GM18526 (cell line): ENCODE results near the gene KIF3A.

Experiments used
- POLR2A ChIP-seq: IDR thresholded peaks from 3 replicates; pipeline ENCODE4 v1.6.1; 2011; ENCODE audit not compliant: insufficient read length; ENCODE audit errors: extremely low read depth

Gene KIF3A

GRCh38 chr5:132684922-132685720, 52.2 kb downstream of the KIF3A start:
- no peak for TF ChIP-seq POLR2A

DNA sequence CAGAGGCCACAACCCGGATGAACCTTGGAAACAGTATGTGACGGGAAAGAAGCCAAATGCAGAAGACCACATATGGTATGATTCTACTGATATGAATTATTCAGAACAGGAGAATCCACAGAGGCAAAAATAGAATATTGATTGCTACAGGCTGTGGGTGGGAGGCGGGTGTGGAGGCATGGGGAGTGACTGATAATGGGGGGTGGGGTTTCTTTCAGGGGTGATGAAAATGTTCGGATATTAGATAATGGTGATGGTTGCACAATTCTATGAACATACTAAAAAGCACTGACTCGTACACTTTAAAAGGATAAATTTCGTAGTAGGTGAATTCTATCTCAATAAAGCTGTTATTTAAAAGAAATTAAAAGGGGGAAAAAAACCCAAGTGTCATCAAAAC, 52.9 kb downstream of the KIF3A start:
- no peak for TF ChIP-seq POLR2A

DNA sequence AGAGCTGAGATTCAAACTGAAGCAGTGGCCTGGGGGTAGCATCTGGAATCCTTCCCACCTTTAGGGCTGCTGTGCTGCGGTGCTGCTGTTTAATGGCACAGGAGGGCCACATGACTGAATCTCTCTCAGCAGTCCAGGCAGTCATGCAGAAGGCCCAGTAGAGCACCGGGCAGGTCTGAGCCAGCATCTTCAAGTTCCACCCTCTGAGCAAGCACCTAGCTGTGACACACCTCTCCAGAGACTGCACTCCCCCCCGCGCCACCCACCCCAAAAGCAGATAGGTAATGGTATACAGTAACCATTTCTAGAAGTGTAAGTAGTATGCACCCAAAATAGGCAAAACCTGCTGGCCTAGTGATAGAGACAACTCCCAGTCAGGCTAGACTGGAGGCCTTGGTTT, 55.4 kb downstream of the KIF3A start:
- no peak for TF ChIP-seq POLR2A

GRCh38 chr5:132681476-132681831, 55.9 kb downstream of the KIF3A start:
- TF ChIP-seq POLR2A, result no peak

DNA sequence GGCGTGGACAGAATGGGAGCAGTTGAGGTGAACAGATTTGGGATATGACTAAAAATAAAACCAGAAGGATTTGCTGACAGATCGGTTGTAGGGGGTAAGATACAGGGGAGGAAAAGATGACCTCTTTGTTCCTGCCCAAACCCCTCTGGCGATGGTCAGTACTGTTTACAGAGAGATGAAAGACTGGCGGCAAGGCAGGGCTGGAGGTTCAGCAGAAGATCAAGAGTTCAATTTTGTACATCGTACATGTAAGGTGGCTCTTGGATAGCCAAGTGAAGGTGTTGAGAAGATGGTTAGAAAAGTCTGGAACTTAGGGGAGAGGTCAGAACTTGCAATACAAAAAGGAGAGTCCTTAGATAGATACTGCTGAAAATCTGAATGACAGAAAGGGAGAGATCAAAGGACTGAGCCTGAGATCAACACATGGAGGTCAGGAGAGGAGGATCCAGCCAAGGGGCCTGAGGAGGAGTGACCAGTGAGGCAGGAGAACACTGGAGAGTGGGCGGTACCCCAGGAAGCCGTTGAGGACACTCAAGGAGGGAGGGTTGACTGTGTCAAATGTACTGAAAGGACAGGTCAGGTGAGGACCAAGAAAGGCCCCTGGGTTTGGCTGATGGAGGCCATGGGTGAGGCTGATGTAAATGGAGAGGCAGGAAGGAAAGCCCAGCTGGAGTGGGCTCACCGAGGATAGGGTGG, 56.4 kb downstream of the KIF3A start:
- TF ChIP-seq POLR2A, result no peak

GRCh38 chr5:132679717-132680380, 57.5 kb downstream of the KIF3A start:
- no peak for TF ChIP-seq POLR2A

GRCh38 chr5:132679166-132679565, 58.2 kb downstream of the KIF3A start:
- TF ChIP-seq POLR2A, result no peak

- no peak for TF ChIP-seq POLR2A
Measured at GRCh38 chr5:132678735-132679134, 58.6 kb downstream of the KIF3A start.

DNA sequence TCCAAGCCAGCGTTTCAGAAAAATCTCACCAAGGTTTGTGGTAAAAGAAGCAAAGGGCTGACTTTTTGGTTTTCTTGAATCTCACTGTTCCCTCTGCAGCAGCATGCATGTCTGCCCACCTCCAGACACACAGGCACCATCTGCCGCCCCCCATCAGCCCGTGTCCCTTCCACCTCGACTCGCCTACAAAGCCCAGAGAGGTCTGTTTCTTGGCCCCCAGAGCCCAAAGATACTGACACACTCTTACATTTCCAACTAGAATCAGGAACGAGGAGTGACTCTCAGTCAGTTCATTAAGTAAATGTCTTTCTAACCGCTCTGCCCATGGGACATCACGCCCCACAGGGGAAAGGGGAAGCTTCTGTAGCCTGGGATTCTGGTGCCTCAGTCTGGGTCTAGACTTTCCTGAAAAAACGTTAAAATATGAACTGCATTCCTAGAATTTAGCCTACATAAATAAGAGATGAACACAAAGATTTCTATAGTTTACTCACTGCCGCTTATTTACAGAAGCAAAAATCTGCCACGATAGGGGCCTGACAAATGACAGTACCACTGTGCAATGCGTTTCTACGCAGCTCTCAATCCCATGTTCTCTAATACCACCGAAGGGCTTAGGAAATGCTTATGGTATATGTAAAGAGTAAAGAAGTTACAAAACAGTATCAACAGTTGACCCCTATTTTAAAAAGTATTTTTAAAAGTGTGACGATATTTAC, 59.5 kb downstream of the KIF3A start:
- TF ChIP-seq POLR2A, result no peak

DNA sequence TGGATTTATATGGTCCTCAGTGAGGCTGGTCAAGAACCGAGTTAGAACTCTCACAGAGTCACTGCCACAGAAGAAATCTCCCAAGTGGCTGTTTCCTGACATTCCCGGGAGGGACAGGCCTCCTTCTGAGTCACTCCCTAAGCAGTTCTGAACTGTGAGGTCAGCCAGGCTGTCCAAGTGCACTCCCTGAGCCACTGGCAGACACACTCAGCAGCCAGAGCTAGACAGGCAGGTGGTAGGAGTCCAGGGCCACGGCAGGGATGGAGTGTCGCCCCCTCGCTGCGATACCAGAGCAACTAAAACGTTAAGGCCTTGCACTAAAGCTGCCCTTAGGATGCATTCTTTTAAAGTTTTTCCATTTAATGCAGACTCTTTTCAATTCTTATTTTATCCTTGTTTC, 60.2 kb downstream of the KIF3A start:
- TF ChIP-seq POLR2A, result no peak

DNA sequence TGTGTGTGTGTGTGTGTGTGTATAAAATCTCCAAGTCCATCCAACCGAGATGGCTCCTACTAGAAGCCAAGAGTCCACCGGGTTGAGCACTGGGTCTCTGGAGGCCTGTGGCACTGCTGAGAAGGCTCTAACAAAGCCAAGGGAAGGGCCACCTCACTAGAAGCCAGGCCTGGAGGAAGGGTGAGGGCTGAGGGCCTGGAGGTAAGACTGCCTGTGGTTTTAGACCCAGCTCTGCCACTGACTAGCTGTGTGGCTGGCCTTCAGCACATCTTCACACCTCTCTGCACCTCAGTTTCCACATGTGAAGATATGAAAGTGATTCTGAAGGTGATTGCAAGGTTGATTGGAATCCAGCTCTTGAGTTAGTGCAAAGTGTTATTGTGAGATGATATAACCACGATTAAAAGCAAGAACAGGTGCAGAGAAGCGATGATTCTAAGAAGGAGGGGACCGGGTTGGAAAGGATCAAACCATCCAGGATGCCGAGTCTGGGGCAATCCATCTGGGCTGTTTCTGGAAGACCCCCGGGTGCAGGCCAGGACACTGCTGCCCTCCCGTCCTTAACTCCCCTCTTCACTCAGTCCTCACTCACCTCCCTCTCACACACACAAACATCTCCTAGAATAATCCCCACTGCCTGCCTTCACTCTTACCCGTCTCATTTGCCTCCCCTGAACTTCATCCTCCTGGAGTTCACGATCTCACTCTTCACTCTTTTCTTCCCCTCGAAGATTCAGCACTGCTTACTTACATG, 61.2 kb downstream of the KIF3A start:
- TF ChIP-seq POLR2A, result no peak

GRCh38 chr5:132674671-132675506, 62.5 kb downstream of the KIF3A start:
- peak; percentile 41 for TF ChIP-seq POLR2A

GRCh38 chr5:132673939-132674630, 63.3 kb downstream of the KIF3A start, which contains the start of gene IL4:
IL4 (plus strand) TSS chr5:132673989; CDS start chr5:132674051, 62 bp downstream.
- TF ChIP-seq POLR2A, result peak; percentile 19

GRCh38 chr5:132673488-132673887, 63.9 kb downstream of the KIF3A start:
- no peak for TF ChIP-seq POLR2A

DNA sequence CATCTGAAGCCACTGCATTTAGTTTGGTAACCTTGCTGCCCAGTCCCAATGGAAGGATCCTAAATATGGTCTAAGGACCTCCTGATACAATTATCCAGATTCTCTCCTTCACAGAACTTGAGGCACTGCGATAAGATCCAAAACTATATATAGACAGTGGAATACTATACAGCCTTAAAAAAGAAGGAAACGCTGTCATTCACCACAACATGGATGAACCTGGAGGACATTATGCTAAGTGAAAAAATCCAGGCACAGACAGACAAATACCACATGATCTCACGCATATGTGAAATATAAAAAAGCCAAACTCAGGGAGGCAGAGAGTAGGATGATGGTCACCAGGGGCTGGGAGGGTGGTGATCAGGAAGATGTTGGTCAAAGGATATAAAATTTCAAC, 66.3 kb downstream of the KIF3A start:
- no peak for TF ChIP-seq POLR2A
